ELR (cell line): Measurements from ENCODE around the gene ATP6V1A.

Source experiments
- DNase-seq: peaks from one replicate; pipeline ENCODE4 v3.0.0-alpha.2; 2015; ENCODE audit warnings: low read depth

The ATP6V1A gene

DNA sequence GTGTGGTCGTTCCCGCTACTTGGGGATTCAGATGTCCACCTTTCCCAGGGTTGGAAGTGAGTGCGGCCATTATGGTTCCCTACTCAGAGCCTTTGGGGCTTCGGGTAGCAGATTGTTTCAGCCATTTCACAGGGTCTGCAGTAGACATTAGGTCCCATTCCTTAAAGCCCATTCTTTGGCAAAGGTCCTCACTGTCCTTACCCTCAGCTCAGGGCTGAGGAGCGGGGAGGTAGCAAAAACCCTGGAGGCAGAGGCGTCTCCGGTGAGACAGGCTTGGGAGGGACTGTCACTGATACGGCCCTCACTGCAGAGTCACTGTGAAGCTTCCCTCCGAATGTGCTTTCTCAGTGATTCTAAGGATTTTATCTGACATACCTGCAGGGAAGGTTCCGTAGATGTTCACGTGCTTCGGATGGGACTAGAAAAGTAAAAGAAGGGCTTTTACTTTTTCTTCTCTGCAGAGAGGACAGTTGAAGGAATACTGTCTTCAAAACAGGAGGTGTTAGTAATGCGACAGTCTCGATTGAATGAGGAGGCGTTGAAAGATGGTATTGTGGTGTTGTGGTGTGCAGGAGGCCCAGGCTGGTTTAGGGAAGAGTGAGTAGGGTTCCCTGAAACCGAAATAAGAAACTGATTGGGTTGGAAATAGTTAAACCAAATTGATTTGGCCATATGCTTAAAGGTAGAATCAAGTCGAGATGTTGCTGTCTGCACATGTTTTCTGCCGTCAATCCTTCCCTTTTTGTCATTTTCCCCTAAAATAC lies 630 bp downstream of the ATP6V1A start:
- peak; percentile 35 for DNase-seq

DNA sequence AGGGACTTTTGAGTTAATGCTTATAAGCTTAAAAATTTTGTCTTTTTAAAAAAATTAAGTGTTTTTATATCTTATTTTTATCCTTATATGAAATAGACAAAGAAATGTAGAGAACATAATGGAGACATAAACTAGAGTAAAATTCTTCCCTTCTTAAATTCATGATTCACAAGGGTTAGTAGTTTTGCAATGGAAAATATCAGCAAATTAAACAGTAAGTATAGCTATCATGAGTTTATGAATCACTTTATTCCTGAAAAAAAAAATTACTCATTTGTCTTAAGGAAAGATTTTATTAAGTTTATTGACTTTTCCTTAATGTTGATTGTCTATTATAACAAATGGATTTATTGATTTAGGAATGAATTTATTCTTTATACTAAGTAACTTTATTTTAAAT lies 4.3 kb downstream of the ATP6V1A start:
- no peak for DNase-seq

DNA sequence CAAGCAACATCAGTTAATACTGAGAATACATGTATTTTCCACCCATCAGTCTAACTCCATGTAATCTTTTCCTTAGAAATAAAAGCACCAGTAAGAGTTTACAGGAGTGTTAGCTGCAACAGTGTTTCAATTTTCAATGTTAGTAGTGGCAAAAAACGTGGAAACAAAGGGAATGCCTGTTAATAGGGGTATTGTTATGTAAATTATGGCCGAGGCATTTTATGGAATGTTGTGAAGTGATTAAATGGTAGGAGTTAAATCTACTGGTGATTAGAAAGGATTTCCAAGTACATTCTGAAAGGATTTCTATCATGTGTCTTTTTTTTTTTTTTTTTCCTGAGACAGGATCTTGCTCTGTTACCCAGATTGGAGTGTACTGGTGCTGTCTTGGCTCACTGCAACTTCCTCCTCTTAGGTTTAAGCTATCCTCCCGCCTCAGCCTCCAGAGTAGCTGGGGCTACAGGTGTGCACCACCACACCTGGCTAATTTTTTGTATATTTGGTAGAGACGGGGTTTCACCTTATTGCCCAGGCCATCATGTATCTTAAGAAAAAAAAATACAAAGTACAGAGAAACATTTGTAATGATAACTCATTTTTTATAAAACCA lies 6.6 kb downstream of the ATP6V1A start:
- no peak for DNase-seq

DNA sequence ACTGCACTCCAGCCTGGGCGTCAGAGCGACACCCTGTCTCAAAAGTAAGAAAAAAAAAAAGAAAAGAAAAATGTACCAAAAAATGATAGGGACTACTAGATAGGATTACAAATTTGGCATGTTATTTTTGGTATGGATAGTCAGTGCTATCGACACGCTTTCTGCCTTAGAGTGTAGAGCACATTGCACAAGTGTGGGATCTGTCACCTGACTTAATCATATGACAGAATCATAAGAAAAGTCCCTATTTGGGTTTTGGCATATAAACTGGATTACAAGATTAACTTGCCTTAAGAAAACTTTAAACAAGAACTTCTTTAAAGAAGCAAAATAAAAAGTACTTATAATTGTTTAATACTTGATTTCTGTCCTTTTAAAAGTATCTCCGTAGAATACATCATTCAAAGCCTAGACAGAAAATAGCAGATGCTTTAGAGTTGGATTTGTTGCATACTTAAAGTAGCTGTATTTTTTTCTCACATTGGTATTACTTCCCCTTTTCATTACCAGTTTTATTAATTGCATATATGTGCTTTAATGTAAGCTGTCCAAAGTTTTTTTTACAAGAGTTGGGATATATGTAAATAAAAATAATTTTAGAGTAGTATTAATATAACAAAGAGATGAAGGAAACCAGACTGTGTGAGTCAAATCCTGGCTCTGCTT lies 7.8 kb downstream of the ATP6V1A start:
- no peak for DNase-seq

DNA sequence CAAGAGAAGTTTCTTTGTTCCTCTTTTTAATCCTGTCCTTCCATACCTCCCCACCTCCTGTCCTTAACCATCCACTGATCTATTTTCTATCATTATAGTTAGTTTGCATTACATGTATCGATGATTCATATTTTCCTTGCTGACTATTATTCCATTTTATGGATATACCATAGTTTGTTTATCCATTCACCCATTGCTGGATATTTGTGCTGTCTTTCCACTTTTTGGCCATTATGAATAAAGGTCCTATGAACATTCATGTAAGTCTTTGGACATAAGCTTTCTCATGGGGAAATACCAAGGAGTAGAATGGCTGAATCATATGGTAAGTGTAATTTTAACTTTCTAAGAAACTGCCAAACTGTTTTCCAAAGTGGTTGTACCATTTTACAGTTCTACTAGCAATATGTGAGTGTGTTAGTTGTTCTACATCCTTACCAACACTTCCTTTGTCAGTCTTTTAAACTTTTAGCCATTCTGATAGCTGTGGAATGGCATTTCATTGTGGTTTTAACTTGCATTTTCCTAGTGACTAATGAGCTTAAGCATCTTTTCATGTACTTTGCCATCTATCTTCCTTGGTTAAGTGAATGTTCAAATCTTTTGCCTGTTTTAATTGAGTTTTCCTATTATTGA lies 11.7 kb downstream of the ATP6V1A start:
- DNase-seq: peak; percentile 80

DNA sequence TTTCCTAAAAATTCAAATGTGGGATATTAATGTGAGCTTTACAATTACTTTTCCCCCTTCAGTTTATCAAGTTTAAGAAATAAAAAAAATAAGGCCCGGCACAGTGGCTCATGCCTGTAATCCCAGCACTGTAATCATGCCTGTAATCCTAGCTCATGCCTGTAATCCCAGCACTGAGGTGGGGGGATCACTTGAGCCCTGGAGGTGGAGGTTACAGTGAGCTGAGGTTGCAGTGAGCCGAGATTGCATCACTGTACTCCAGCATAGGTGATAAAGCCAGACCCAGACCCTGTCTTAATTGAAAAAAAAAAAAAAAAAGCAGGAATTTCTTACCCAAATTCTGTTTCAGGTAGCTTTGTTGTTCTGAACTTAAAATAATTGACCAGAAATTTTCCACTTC lies 17.9 kb downstream of the ATP6V1A start:
- DNase-seq: no peak

DNA sequence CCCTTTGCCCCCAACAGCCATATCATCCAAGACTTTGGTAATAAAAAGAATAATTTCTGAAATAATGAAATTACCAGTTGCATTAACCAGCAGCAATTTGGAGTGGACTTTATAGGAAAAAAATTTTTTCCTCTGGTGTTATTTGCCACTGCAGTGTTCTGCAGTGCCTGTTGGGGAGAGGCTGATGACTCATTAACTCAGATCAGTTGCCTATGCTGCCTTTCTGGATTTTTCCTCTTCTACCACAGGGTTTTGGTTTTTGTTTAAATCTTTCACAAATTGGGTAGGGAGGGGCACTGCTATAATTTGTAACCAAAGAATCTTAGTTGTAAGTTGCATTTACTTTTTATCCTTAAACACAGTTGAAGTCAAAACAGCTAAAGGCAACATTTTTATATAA lies 22.7 kb downstream of the ATP6V1A start:
- peak; percentile 62 for DNase-seq

DNA sequence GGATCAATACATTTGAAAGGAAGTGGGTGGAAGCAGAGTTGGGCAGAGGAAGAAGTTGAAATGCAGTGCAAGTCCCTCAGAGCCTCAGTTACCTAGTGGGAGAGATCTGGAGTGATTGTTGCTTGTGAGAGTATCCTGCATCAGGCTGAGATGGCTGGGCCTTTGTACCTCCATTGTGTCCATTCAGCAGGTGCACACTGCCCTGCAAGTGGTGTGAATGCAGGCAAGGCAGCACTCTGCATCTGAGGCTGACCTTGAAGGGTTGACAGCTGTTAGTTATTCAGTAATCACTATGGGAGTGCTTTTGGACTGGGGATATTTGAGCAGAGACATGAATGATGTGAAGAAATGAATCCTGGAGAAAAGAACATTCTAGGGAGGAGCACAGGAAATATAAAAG lies 25.2 kb downstream of the ATP6V1A start:
- no peak for DNase-seq

DNA sequence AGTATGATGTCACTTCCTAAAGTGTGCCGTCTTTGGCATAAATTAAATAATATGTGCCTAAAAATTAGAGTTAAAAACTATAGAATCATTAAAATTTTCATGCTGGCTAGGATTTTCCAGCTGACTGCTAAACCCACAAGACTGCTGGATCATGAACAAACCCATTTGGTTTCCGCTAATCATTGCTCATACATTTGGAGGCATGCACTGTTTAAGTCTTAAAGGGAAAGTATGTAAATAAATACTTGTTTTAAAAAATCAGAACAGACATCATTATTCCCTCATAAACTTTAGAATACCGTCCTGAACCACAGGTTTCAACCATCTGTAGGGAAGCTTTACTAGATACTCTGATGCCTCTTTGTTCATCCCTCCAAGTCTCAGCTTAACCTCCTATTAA lies 26.5 kb downstream of the ATP6V1A start:
- peak; percentile 53 for DNase-seq

DNA sequence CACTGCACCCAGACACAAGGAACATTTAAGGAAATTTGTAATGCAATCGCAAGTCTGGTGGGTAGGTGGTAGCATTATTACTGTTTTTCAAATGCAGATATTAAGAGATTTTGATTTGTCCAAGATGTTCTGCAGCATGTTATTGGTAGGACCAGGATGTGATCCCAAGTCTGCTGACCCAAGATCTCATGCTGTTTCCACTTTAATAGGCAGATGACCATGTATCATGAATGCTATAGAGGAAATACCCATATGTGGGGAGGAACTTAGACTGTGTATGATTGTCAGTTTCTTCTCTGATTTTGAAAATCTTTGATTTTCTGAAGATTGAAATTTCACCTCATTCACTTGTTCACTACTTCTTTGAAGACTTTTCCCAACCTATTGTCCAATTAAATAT lies 28.7 kb downstream of the ATP6V1A start:
- DNase-seq: no peak

DNA sequence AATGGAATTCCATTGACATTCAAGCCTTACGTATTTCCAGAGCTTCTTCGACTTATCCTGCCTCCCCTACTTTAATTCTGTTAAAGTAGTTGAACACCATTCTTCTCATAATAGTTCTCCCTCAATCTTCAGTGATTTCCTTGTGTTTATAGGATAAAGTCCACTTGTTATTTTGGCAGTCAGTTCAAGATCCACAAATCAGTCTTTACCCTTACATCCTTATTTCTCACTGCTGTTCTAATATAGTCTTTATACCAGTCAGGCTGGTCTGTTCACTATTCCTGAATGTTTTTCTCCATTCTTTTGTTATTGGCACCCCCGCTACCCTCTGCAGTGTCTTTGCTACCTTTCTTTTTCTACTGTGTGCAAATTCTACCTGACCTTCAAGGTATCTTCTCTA lies 29.7 kb downstream of the ATP6V1A start:
- DNase-seq: no peak

DNA sequence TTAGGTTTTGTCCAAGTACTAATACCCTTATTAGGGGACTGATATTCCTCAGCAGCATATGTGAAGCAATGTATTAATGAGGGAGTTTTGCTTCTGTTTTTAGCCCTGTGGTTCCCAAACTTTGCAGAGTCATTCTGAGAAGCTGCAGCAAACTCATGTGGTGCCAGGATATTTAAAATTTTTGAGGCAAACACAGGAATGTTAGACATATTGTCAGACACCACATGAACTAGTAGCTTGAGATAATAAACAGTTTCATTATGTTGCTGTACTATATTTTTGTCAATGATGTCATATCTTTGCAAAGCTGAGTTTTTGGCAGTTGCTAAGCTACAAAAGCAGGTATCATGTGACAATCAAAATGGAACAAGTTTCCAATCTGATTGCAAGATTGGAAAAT lies 36.6 kb downstream of the ATP6V1A start:
- peak; percentile 79 for DNase-seq

DNA sequence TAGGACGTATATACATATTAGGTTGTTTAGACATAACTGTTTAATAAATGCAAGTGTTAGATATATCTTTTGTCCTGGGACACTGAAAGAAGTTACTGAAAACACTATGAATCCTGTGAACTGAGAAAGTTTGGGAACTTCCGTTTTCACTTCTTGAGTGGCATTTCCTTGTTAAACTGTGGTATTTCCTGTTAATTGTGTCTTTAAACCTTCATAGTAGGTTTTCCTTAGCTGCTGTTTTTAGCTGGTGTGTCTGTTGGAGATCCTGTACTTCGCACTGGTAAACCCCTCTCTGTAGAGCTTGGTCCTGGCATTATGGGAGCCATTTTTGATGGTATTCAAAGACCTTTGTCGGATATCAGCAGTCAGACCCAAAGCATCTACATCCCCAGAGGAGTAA lies 37.1 kb downstream of the ATP6V1A start:
- DNase-seq: no peak

DNA sequence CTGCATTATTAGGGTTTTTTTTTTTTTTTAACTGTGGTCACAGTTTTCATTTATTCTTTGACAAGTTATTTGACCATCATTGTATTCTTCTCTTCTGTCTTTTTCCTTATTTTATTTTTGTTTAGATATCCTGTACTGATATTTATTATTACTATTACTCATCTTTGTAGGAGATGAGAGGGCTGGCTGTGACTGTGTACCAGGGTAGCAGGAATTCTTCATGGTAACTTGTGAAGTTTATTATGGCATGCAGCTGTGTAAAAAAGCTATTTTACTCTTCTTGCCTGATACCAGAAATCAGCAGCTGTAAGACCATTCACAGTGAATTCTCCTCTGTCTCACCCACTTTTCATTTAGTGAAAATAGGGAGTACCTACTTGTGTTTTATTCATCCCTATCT lies 44.5 kb downstream of the ATP6V1A start:
- peak; percentile 33 for DNase-seq

DNA sequence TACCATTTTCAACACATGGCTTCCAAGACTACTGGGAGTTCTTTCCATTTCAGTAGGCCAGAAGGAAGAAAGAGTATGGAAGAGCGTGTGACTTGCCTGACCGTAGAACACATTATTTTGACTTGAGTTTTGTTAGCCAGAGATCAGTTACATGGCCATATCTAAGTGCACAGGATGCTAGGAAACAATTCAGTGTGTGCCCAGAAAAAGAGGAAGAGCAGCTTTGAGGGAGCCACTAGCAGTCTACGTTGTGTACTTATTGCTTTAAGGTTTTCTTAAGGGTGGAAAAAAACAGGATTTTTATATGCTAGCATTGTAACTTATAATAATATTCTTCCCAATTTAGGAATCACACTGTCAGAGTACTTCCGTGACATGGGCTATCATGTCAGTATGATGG lies 47.7 kb downstream of the ATP6V1A start:
- DNase-seq: no peak

DNA sequence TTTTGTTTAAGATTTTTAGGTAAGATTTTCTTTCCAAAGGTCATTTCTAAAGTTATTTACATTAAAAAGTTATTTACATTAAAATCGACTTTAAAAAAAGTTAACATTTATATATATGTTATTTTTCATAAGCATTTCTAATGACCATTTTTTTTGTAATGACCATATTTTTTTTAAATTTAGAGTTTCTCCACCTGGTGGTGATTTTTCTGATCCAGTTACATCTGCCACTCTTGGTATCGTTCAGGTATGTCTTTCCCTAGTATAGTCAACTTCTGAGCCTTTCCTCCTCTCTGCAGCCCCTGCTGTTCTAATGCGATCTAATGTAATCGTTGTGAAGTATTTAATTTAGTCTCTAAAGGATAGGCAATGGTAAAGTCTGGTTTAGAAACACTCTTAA lies 48.9 kb downstream of the ATP6V1A start:
- DNase-seq: no peak

DNA sequence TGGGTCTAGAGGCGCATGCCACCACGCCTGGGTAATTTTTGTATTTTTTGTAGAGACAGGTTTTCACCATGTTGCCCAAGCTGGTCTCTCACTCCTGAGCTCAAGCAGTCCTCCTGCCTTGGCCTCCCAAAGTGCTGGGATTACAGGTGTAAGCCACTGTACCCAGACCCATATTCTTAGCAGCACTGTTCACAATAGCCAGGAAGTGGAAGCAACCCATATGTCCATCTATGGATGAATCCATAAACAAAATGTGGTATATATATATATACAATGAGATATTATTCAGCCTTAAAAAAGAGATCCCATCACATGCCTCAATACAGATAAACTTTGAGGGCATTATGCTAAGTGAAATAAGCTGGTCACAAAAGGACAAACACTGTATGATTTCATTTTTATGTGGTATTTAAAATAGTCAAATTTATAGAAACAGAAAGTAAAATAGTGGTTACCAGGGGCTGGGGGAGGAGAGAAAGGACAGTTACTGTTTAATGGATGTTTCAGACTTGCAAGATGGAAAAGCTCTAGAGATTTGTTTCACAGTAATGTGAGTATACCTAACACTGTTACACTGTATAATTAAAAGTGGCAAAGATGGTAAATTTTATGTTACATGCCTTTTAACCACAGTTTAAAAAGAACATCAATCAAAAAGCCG lies 56.1 kb downstream of the ATP6V1A start:
- no peak for DNase-seq

DNA sequence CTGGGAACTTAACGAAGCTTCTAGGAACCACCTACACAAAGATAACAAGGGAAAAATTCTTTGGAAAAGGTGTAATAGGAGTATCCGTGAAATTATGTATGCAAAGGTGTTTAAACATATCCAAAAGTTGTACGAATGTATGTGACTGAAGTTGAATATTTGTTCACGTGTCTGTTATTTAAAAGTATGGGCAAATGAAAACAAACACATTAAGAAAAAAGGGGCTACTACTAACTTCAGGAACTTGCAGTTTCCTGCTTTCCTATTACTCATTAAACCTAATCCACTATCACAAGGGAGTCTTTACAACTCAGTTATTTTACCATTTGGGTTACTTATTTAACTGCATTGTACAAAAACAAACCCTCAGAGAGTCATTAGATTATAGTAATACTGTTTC lies 57.8 kb downstream of the ATP6V1A start:
- no peak for DNase-seq

DNA sequence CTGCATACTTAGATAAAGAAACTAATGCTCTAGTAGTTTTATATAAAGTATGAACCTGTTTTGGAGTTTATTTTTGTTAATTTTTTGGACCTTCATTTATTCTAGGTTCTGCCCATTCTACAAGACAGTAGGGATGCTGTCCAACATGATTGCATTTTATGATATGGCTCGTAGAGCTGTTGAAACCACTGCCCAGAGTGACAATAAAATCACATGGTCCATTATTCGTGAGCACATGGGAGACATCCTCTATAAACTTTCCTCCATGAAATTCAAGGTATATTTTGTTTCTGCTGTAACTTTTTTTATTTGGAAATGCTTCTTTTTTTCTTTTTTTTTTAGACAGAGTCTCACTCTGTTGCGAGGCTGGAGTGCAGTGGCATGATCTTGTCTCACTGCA lies 58.4 kb downstream of the ATP6V1A start:
- no peak for DNase-seq

DNA sequence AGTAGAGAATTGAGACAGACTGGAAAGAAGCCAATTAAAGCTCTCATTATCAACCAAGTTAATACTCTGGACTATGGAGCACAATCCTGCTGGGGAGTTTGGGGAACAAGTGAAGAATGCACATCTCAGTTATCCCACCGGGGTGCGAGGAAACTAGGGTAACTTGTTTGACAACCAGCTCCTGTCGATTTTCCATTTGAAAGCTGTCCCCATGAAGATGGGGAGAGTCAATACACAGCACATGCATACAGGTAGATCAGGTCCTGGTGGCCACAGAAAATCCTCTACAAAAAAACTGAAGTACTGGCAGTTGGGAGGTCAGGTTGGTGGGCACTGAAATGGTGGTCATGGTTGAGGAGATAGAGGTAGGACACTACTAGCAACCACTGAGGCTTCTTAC lies 66.0 kb downstream of the ATP6V1A start:
- DNase-seq: no peak

DNA sequence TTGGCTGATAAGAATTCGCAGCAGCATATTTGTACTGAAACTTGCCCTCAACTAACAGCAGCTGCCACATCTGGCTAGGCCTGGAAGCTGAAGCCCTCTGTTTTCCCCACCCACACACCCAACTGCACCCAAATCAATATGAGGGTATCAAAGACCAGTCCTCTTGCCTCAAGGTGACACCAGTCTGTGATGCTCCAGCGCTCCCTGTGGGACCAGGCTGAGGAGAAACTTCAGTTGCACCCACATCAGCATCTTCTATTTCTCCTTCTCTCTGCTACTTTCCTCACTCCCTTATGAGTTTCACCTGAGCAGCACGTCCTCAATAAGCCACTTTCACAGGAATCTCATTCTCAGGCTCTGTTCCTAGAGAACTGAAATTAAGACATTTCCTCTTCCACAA lies 73.0 kb downstream of the ATP6V1A start:
- DNase-seq: no peak

DNA sequence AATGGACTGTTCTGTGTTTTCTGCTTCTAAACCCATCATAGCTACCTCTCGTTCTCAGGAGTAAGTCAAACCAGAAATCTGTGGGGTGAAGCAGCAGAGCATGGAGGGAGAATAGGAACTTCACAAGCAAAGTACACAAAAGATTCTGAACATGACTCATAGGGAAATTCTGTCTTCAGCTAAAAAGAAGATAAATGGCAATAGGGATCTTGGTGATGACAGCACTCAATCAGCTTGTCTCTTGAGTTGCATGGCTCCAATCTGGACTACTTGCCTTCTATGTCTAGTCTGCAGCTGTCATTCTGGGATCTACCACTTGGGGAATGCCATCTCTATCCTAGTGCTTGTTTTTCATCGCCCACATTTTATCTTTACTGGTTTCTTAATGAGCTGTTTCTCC lies 78.3 kb downstream of the ATP6V1A start:
- peak; percentile 26 for DNase-seq

DNA sequence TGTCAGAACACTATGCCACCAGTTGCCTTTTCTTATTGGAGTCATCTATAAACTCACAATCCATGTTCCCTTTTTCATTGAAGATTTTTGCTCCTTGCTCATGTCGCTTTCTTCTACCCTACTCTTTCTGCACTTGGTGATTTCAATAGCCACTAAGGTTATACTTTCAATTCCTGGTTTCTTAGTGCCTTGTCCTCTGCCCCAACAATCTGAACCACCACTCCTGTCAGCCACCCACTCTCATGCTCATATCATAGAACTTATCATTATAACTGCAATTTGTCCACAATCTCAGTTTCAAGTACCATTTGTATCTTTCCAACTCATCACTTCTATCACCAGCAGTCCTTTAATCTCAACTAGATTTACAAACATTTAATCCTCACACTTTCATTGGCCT lies 81.8 kb downstream of the ATP6V1A start:
- no peak for DNase-seq
